H9 (cell line): Measurements from ENCODE around the gene CEBPG. TPM values are rescaled to one million over a fixed set of nuclear protein-coding genes. Genes with fewer than 3 reads are reported as not detected.

Source experiments
- DNase-seq: peaks from one replicate; pipeline ENCODE4 v3.0.0-alpha.2; 2017
- H2AFZ ChIP-seq: one replicate; pipeline ENCODE4 v1.6.1; 2013; ENCODE audit warnings: mild to moderate bottlenecking, low read length, control low read depth, moderate library complexity
- H2AK5ac ChIP-seq: 2 replicates; pipeline ENCODE4 v1.6.1; 2013; ENCODE audit warnings: low read length, control low read depth, mixed read lengths; ENCODE audit not compliant: insufficient read length
- H2BK120ac ChIP-seq: one replicate; pipeline ENCODE4 v1.6.1; 2013; ENCODE audit warnings: low read depth, mild to moderate bottlenecking, low read length, control low read depth, inconsistent platforms; ENCODE audit not compliant: poor library complexity, severe bottlenecking
- H2BK12ac ChIP-seq: 2 replicates; pipeline ENCODE4 v1.6.1; 2013; ENCODE audit warnings: low read length, control low read depth, mixed read lengths, low read depth; ENCODE audit not compliant: insufficient read length
- H2BK15ac ChIP-seq: 2 replicates; pipeline ENCODE4 v1.6.1; 2013; ENCODE audit warnings: low read depth, low read length, control low read depth
- H2BK20ac ChIP-seq: one replicate; pipeline ENCODE4 v1.6.1; 2013; ENCODE audit warnings: low read depth, mild to moderate bottlenecking, low read length, control low read depth, inconsistent platforms; ENCODE audit not compliant: poor library complexity, severe bottlenecking
- H2BK5ac ChIP-seq: 2 replicates; pipeline ENCODE4 v1.6.1; 2013; ENCODE audit warnings: low read length, control low read depth, mixed read lengths; ENCODE audit not compliant: insufficient read length
- H3K14ac ChIP-seq: 2 replicates; pipeline ENCODE4 v1.6.1; 2013; ENCODE audit warnings: low read length, control low read depth; ENCODE audit not compliant: insufficient read depth
- H3K18ac ChIP-seq: 2 replicates; pipeline ENCODE4 v1.6.1; 2013; ENCODE audit warnings: low read depth, mild to moderate bottlenecking, mixed read lengths, low read length, control low read depth; ENCODE audit not compliant: insufficient read length
- H3K23ac ChIP-seq: 2 replicates; pipeline ENCODE4 v1.6.1; 2013; ENCODE audit warnings: low read length, control low read depth, mixed read lengths, low read depth; ENCODE audit not compliant: insufficient read length
- H3K23me2 ChIP-seq: 2 replicates; pipeline ENCODE4 v1.6.1; 2013; ENCODE audit warnings: low read depth, mild to moderate bottlenecking, mixed read lengths, low read length, control low read depth; ENCODE audit not compliant: insufficient read length, poor library complexity, severe bottlenecking
- H3K27ac ChIP-seq: 2 replicates; pipeline ENCODE4 v1.5.1; 2013; ENCODE audit warnings: low read length, control low read depth, mixed read lengths, low read depth; ENCODE audit not compliant: insufficient read length
- H3K27me3 ChIP-seq: 2 replicates; pipeline ENCODE4 v1.6.1; 2013; ENCODE audit warnings: low read length, control low read depth, inconsistent platforms; ENCODE audit not compliant: insufficient read depth
- H3K4ac ChIP-seq: 2 replicates; pipeline ENCODE4 v1.6.1; 2013; ENCODE audit warnings: low read depth, mild to moderate bottlenecking, control low read depth, inconsistent platforms, low read length, moderate library complexity
- H3K4me1 ChIP-seq: 2 replicates; pipeline ENCODE4 v1.6.1; 2013; ENCODE audit warnings: low read length, control low read depth, inconsistent platforms; ENCODE audit not compliant: insufficient read depth
- H3K4me2 ChIP-seq: 2 replicates; pipeline ENCODE4 v1.6.1; 2013; ENCODE audit warnings: low read length, control low read depth, mixed read lengths; ENCODE audit not compliant: insufficient read length, insufficient read depth
- H3K56ac ChIP-seq: 2 replicates; pipeline ENCODE4 v1.6.1; 2013; ENCODE audit warnings: low read depth, mild to moderate bottlenecking, mixed read lengths, low read length, control low read depth; ENCODE audit not compliant: insufficient read length
- H3K79me1 ChIP-seq: 2 replicates; pipeline ENCODE4 v1.6.1; 2013; ENCODE audit warnings: low read depth, mild to moderate bottlenecking, moderate library complexity, low read length, control low read depth, inconsistent platforms; ENCODE audit not compliant: insufficient read depth, poor library complexity, severe bottlenecking
- H3K79me2 ChIP-seq: 2 replicates; pipeline ENCODE4 v1.6.1; 2013; ENCODE audit warnings: low read length, control low read depth, inconsistent platforms; ENCODE audit not compliant: insufficient read depth
- H3K9ac ChIP-seq: 2 replicates; pipeline ENCODE4 v1.6.1; 2013; ENCODE audit warnings: low read length, control low read depth, mixed read lengths; ENCODE audit not compliant: insufficient read length; ENCODE audit errors: extremely low read depth
- H3K9me3 ChIP-seq: one replicate; pipeline ENCODE4 v1.6.1; 2013; ENCODE audit warnings: low read depth, low read length, inconsistent platforms; ENCODE audit not compliant: control insufficient read depth
- H3T11ph ChIP-seq: one replicate; pipeline ENCODE4 v1.6.1; 2013; ENCODE audit warnings: mild to moderate bottlenecking, low read length, control low read depth, inconsistent platforms
- H4K20me1 ChIP-seq: one replicate; pipeline ENCODE4 v1.6.1; 2013; ENCODE audit not compliant: control insufficient read depth, insufficient read length, insufficient read depth
- H4K5ac ChIP-seq: 2 replicates; pipeline ENCODE4 v1.6.1; 2013; ENCODE audit warnings: low read depth, mild to moderate bottlenecking, mixed read lengths, low read length, control low read depth; ENCODE audit not compliant: insufficient read length
- H4K8ac ChIP-seq: replicated peaks from 2 replicates; pipeline ENCODE4 v1.6.1; 2013; ENCODE audit warnings: low read length, control low read depth, mixed read lengths, low read depth; ENCODE audit not compliant: insufficient read length
- H4K91ac ChIP-seq: 2 replicates; pipeline ENCODE4 v1.6.1; 2013; ENCODE audit warnings: low read depth, mild to moderate bottlenecking, moderate library complexity, mixed read lengths, low read length, control low read depth; ENCODE audit not compliant: insufficient read length
- H3K27ac Mint-ChIP-seq, 3 experiments: 2 replicates in 2 of 3; 3 replicates in 1 of 3; pipeline ENCODE4 v1.8.0; 2020 to 2021; ENCODE audit warnings: mixed read lengths in 3 of 3, mild to moderate bottlenecking in 1 of 3, moderate library complexity in 1 of 3
- H3K27me3 Mint-ChIP-seq: 2 replicates; pipeline ENCODE4 v1.8.0; 2021; ENCODE audit warnings: low read depth, mild to moderate bottlenecking, moderate library complexity, mixed read lengths
- H3K36me3 Mint-ChIP-seq, 3 experiments: 2 replicates in 2 of 3; 3 replicates in 1 of 3; pipeline ENCODE4 v1.8.0; 2020 to 2021; ENCODE audit warnings: low read depth in 3 of 3, mixed read lengths in 3 of 3; ENCODE audit not compliant: insufficient read depth in 1 of 3
- H3K4me1 Mint-ChIP-seq, 2 experiments: 2 replicates each; pipeline ENCODE4 v1.8.0; 2020; ENCODE audit warnings: mixed read lengths in 2 of 2
- H3K4me3 Mint-ChIP-seq, 2 experiments: 2 replicates in 1 of 2; 3 replicates in 1 of 2; pipeline ENCODE4 v1.8.0; 2020 to 2021; ENCODE audit warnings: mild to moderate bottlenecking in 2 of 2, mixed read lengths in 2 of 2, moderate library complexity in 1 of 2
- H3K9me3 Mint-ChIP-seq, 2 experiments: 2 replicates in 1 of 2; 3 replicates in 1 of 2; pipeline ENCODE4 v1.8.0; 2020; ENCODE audit warnings: mild to moderate bottlenecking in 2 of 2, mixed read lengths in 2 of 2, moderate library complexity in 1 of 2
- CTCF ChIP-seq: fragments of 200-600 bp; sonication (generic); conservative IDR thresholded peaks from 3 replicates; pipeline ENCODE4 v1.8.0; 2021; ENCODE audit warnings: antibody characterized with exemption, mild to moderate bottlenecking
- WGBS: extraction: QIAGEN DNeasy Blood & Tissue Kit; methylation state at CpG from one replicate; pipeline ENCODE4 v1.1.7; 2013; ENCODE audit warnings: missing lambda C conversion rate, low lambda C conversion rate, mixed read lengths; ENCODE audit not compliant: insufficient read length; ENCODE audit errors: extremely low coverage; 5-methylcytosine and 5-hydroxymethylcytosine counted together
- total RNA-seq: library from RNA; stranded (reverse); gene quantifications from 2 replicates; pipeline ENCODE4 v1.2.1, GENCODE V29; 2021

CEBPG gene
- total RNA-seq, 1 experiment from 2014 or later: 33.7 TPM

DNA sequence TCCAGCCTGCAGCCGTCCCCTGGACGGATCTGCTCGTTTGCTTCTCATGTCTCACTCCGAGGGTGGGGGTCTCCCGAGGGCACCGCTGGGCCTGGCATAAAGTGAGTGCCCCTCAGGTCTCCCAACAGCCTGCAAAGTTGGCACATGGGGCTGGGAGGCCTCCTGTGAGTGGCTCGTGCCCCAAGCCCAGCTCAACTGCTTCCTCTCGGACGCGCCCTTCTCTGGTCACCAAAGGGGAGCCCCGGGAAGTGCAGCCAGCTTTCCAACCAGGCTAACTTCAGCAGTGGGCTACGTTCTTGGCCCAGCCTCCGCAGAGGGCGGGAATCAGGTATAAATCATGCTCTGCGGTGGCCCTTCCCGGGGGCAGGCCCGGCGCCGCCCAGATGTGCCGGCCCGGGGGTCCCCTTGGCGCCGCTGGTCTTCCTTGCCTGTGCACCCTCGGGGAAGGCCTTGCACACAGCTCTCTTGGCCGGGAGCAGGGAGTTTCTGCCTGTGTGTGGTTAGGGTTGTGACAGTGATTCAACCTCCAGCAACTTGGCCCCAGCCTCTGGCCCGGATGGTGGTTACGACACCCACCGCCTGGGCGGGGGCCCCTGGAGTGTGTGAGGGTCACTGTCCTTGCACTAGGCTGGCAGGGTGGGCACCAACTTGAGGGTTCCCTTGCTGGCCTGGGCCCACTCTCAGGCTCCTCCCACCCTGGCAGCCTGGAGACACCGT is 20.7 kb downstream of the CEBPG start:
- Mint-ChIP-seq H3K27me3 (no peaks in the 10 kb centered on the region; the same call in 1 of the 2 replicates), H3K4me1 (peaks cover 6 to 27% of the 10 kb centered on the region in 2 experiments; a peak in 2 of 4 replicates), H3K4me3 (no peak overlapping the region), H3K36me3 (no peaks in the 10 kb centered on the region; a peak in 1 of 7 replicates), H3K9me3 (no peaks in the 10 kb centered on the region), H3K27ac (peak overlapping the region in 2 of 3 experiments; percentile 77 to 83; a peak in 2 of 7 replicates)
- Histone ChIP-seq H3K9ac (no peak overlapping the region), H3K9me3 (no peaks in the 10 kb centered on the region), H2AFZ (no peak overlapping the region), H4K8ac (no peak overlapping the region), H3K23me2 (no peaks in the 10 kb centered on the region), H4K91ac (no peak overlapping the region), H3T11ph (no peak overlapping the region), H3K79me2 (no peaks in the 10 kb centered on the region), H3K4ac (no peak overlapping the region), H3K79me1 (no peaks in the 10 kb centered on the region), H2BK5ac (no peak overlapping the region), H3K4me1 (peaks cover 2% of the 10 kb centered on the region; the same call in 1 of the 2 replicates), H3K14ac (no peak overlapping the region), H3K27ac (no peak overlapping the region), H2BK12ac (no peak overlapping the region), H3K18ac (no peak overlapping the region), H2BK15ac (no peak overlapping the region), H4K20me1 (no peaks in the 10 kb centered on the region), H2BK20ac (no peak overlapping the region), H2BK120ac (no peak overlapping the region), H3K4me2 (no peak overlapping the region), H4K5ac (no peak overlapping the region), H2AK5ac (no peak overlapping the region), H3K56ac (no peak overlapping the region), H3K27me3 (no peaks in the 10 kb centered on the region), H3K23ac (no peak overlapping the region)
- no peak for TF ChIP-seq CTCF
- DNase-seq: no peak
- WGBS: no CpG with 5 or more reads among the region's 30 CpGs
